ENCODE measurements around the gene ADISSP. TPM values are rescaled to one million over a fixed set of nuclear protein-coding genes. Genes with fewer than 3 reads are reported as not detected.

The ADISSP gene
- total RNA-seq, 3 donors from 2014 or later (not counting 1 experiment from before 2014, with no cell fraction given) = 10.1 to 13.5 (median 12.3) TPM

GRCh38 chr20:3706774-3707507, 60.6 kb downstream of the ADISSP start:
- Histone ChIP-seq H3K27ac (ENCODE audit: low read length) (no peak overlapping the region), H3K4me1 (ENCODE audit: control insufficient read depth, insufficient read depth, low read length) (peaks cover 3% of the 10 kb centered on the region), H3K27me3 (ENCODE audit: control insufficient read depth, insufficient read depth, low read length) (no peaks in the 10 kb centered on the region), H3K9me3 (ENCODE audit: control insufficient read depth, insufficient read depth, low read length) (no peaks in the 10 kb centered on the region), H3K36me3 (ENCODE audit: control insufficient read depth, insufficient read depth, low read length) (no peaks in the 10 kb centered on the region), H3K4me3 (ENCODE audit: low read length) (no peak overlapping the region)
- 85% methylated on average over 10 of the region's 10 CpGs for WGBS (ENCODE audit: insufficient coverage)
- Mint-ChIP-seq H3K4me3 (no peak overlapping the region), H3K27ac (no peak overlapping the region), H3K4me1 (no peaks in the 10 kb centered on the region), H3K27me3 (ENCODE audit: low read depth in 2 of 2) (peaks cover 0 to 6% of the 10 kb centered on the region in 2 donors), H3K36me3 (no peaks in the 10 kb centered on the region), H3K9me3 (no peaks in the 10 kb centered on the region)
- TF ChIP-seq, protein P1, sequence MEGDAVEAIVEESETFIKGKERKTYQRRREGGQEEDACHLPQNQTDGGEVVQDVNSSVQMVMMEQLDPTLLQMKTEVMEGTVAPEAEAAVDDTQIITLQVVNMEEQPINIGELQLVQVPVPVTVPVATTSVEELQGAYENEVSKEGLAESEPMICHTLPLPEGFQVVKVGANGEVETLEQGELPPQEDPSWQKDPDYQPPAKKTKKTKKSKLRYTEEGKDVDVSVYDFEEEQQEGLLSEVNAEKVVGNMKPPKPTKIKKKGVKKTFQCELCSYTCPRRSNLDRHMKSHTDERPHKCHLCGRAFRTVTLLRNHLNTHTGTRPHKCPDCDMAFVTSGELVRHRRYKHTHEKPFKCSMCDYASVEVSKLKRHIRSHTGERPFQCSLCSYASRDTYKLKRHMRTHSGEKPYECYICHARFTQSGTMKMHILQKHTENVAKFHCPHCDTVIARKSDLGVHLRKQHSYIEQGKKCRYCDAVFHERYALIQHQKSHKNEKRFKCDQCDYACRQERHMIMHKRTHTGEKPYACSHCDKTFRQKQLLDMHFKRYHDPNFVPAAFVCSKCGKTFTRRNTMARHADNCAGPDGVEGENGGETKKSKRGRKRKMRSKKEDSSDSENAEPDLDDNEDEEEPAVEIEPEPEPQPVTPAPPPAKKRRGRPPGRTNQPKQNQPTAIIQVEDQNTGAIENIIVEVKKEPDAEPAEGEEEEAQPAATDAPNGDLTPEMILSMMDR (IDR thresholded peaks at IDR 0.05) = no peak
- ATAC-seq (no peak), DNase-seq (no peak)
- intact Hi-C loops (cut with micrococcal nuclease) = no loop called here

DNA sequence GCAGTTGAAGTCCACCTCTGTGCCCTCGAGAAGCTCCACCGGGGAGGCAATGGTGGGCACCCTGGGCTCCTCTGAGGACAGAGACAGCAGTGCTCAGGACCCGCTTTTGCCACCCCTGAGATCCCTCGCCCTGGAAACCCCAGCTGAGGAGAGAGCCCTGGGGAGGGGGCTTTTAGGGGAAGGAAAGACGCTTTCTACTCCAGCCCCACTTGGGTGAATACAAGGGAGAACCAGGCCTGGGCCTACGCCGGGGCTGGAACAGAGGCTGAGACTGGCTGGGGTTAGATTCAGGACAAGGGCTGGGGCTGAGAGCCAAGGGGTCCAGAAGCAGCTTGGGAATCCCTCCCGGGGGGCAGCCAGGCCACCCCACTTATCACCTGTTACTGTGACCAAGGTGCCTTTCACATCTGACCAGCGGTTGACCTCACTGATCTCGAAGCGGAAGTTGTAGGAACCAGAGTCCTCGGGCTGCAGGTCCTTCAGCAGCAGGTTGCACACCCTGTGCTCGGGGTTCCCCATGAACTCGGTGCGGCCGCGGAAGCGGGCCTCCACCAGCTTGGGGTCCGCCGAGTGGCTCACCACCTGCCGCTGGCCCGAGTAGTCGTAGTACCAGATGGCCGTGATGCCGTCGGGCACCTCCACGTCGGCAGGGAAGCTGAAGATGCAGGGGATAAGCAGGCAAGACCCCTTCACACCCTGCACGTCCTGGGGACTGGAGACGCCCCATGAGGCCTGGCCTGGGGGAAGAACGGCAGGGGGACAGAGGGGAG, 61.4 kb downstream of the ADISSP start:
- no peak for DNase-seq
- Histone ChIP-seq H3K36me3 (ENCODE audit: control insufficient read depth, insufficient read depth, low read length) (no peaks in the 10 kb centered on the region), H3K27ac (ENCODE audit: low read length) (no peak overlapping the region), H3K9me3 (ENCODE audit: control insufficient read depth, insufficient read depth, low read length) (no peaks in the 10 kb centered on the region), H3K4me1 (ENCODE audit: control insufficient read depth, insufficient read depth, low read length) (peaks cover 3% of the 10 kb centered on the region), H3K4me3 (ENCODE audit: low read length) (no peak overlapping the region), H3K27me3 (ENCODE audit: control insufficient read depth, insufficient read depth, low read length) (no peaks in the 10 kb centered on the region)
- Mint-ChIP-seq H3K9me3 (no peaks in the 10 kb centered on the region), H3K36me3 (no peaks in the 10 kb centered on the region), H3K27me3 (ENCODE audit: low read depth in 2 of 2) (peaks cover 0 to under 1% of the 10 kb centered on the region in 2 donors), H3K4me1 (no peaks in the 10 kb centered on the region), H3K4me3 (no peak overlapping the region), H3K27ac (no peak overlapping the region)
- TF ChIP-seq, protein P1 (IDR thresholded peaks at IDR 0.05) = no peak
- WGBS (ENCODE audit: insufficient coverage) = 94% methylated on average over 31 of the region's 31 CpGs
- no peak for ATAC-seq
- intact Hi-C loops (cut with micrococcal nuclease) = no loop called here

DNA sequence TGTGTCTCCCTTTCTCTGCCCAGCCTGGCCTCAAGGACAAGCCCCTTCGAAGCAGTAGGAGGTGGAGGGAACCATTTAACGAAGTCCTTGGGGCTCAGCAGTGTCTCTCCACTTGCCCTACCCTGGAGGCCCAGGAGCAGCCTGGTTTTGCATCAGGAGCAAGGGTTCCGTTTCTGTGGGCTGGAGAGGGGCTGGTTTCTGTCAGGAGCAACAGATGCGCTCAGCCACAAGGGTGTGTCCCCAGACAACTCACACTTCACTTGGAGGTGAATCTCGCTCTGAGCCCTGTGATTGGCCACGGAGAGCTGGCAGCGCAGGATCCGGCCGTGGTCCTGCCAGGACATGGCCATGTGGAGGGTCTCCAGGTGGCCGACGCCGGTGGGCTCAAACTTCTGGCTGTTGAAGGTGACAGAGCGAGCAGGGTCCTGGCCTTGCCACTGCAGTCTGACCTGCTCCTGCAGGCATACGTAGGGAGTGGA, 62.0 kb downstream of the ADISSP start:
- no peaks in the 10 kb centered on the region for H3K9me3 ChIP-seq (ENCODE audit: control insufficient read depth, insufficient read depth, low read length)
- H3K27ac ChIP-seq (ENCODE audit: low read length) = no peak overlapping the region
- no peak overlapping the region for H3K4me3 ChIP-seq (ENCODE audit: low read length)
- Mint-ChIP-seq H3K4me1 (no peaks in the 10 kb centered on the region), H3K4me3 (no peak overlapping the region), H3K27me3 (ENCODE audit: low read depth in 2 of 2) (no peaks in the 10 kb centered on the region), H3K9me3 (no peaks in the 10 kb centered on the region), H3K27ac (no peak overlapping the region), H3K36me3 (no peaks in the 10 kb centered on the region)
- DNase-seq (no peak), ATAC-seq (no peak)
- H3K36me3 ChIP-seq (ENCODE audit: control insufficient read depth, insufficient read depth, low read length) = no peaks in the 10 kb centered on the region
- no peaks in the 10 kb centered on the region for H3K4me1 ChIP-seq (ENCODE audit: control insufficient read depth, insufficient read depth, low read length)
- 80% methylated on average over 14 of the region's 14 CpGs for WGBS (ENCODE audit: insufficient coverage)
- TF ChIP-seq, protein P1 (IDR thresholded peaks at IDR 0.05) = no peak
- intact Hi-C loops (cut with micrococcal nuclease) = no loop called here
- no peaks in the 10 kb centered on the region for H3K27me3 ChIP-seq (ENCODE audit: control insufficient read depth, insufficient read depth, low read length)

All from natural killer cell (primary cell).